MM.1S (cell line): ENCODE data around the gene NCAPD3.

Source experiments
- CTCF ChIP-seq: fragments of 300-600 bp; sonication (generic); IDR thresholded peaks from 2 replicates; pipeline ENCODE4 v1.5.1; 2016; ENCODE audit warnings: antibody characterized with exemption, low read length, mixed read lengths
- EZH2 ChIP-seq: fragments of 300-600 bp; sonication (generic); optimal IDR thresholded peaks from 2 replicates; pipeline ENCODE3; 2017; ENCODE audit warnings: low read depth, mild to moderate bottlenecking, antibody characterized with exemption, low read length, mixed read lengths
- EZH2phosphoT487 ChIP-seq: fragments of 300-600 bp; sonication (generic); IDR thresholded peaks from 2 replicates; pipeline ENCODE4 v1.6.1; 2018; ENCODE audit warnings: antibody characterized with exemption, low read length

GRCh38 chr11:134145715-134146114 is 78.1 kb downstream of the NCAPD3 start:
- TF ChIP-seq CTCF (no peak), EZH2 (no peak), EZH2phosphoT487 (no peak)
